Measurements from ENCODE around the gene CTNNA1.

DNA sequence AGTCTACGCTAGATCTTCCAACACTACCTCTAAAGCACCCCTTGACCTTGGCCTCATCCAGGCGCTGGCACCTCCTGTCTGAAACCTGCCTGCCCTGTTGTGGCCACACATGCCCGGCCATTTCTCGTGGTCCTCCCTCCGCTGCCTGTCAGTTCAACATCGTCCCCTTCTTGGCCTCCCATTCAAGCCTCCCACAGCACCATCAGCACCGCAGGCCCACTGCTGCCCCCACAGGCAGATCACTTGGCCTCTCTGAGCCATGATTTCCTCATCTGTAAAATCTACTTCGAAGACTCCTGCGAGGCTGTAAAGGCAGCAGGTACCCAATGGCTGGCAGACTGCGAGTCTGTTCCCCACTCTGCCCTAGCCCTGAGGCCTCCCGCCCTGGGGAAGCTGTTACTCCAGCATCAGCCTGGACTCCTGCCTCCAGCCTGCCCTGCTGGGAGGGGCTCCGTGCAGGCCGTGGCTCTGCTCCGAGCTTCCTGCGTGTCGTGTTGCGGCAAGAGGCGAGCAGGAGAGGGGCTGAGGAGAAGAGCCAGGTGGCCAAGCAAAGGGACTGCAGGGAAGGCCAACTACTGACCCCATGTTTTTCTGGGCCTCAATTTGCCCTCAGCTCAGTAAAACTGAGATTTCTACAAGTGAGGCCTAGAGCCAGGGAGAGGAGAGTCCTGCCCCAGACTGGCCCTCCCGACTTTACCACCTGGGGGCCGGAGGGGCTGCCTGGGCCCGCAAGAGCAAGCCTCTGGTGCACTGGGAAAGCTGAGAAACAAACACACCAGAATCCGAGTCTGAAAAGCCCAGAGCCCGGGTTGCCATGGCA is 192.4 kb downstream of the CTNNA1 start:
- TF ChIP-seq, protein P1, sequence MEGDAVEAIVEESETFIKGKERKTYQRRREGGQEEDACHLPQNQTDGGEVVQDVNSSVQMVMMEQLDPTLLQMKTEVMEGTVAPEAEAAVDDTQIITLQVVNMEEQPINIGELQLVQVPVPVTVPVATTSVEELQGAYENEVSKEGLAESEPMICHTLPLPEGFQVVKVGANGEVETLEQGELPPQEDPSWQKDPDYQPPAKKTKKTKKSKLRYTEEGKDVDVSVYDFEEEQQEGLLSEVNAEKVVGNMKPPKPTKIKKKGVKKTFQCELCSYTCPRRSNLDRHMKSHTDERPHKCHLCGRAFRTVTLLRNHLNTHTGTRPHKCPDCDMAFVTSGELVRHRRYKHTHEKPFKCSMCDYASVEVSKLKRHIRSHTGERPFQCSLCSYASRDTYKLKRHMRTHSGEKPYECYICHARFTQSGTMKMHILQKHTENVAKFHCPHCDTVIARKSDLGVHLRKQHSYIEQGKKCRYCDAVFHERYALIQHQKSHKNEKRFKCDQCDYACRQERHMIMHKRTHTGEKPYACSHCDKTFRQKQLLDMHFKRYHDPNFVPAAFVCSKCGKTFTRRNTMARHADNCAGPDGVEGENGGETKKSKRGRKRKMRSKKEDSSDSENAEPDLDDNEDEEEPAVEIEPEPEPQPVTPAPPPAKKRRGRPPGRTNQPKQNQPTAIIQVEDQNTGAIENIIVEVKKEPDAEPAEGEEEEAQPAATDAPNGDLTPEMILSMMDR (conservative IDR thresholded peaks at IDR 0.05; ENCODE audit: low read depth, low read length), result no peak
- TF ChIP-seq EZH2 (IDR thresholded peaks at IDR 0.05; ENCODE audit: low read length, unreplicated experiment), result no peak

Measured in PC-3 (cell line).